ENCODE measurements around the gene CTIF. TPM values are rescaled to one million over a fixed set of nuclear protein-coding genes. Genes with fewer than 3 reads are reported as not detected.

CTIF gene
- total and polyA plus RNA-seq, 2 experiments from 2014 or later = 8.6 to 14.4 TPM

- no peak for TF ChIP-seq ZNF462 (CRISPR knock-in tag; IDR thresholded peaks at IDR 0.05)
- no peak for TF ChIP-seq EZH2 (IDR thresholded peaks at IDR 0.05; ENCODE audit: low read depth, unreplicated experiment)
- TF ChIP-seq NANOG (IDR thresholded peaks at IDR 0.05; ENCODE audit: borderline replicate concordance) = no peak
- TF ChIP-seq CTCF (conservative IDR thresholded peaks at IDR 0.05; ENCODE audit: low read depth in 2 of 2) = no peak
- no peak for TF ChIP-seq CREB1 (CRISPR knock-in tag; IDR thresholded peaks at IDR 0.05; ENCODE audit: low read depth)
- TF ChIP-seq JUNB (IDR thresholded peaks at IDR 0.05; ENCODE audit: unreplicated experiment) = no peak
- TF ChIP-seq STAT1 (IDR thresholded peaks at IDR 0.05; ENCODE audit: unreplicated experiment) = no peak
- TF ChIP-seq ETS1 (IDR thresholded peaks at IDR 0.05) = no peak
- no peak for TF ChIP-seq ZNF331 (CRISPR knock-in tag; IDR thresholded peaks at IDR 0.05; ENCODE audit: low read depth)
Observed at GRCh38 chr18:48724442-48724841, 185.6 kb downstream of the CTIF start (continued).
